ENCODE results near the gene FLVCR2. TPM values are rescaled to one million over a fixed set of nuclear protein-coding genes. Genes with fewer than 3 reads are reported as not detected.
"Not testable (repeated sequence)": the region's sequence is repeated elsewhere in the genome, so short reads cannot be mapped to it uniquely, and the experiment has no call there.

Gene FLVCR2
- total and polyA plus RNA-seq, 2 donors from 2014 or later = 7.1 to 17.0 TPM

DNA sequence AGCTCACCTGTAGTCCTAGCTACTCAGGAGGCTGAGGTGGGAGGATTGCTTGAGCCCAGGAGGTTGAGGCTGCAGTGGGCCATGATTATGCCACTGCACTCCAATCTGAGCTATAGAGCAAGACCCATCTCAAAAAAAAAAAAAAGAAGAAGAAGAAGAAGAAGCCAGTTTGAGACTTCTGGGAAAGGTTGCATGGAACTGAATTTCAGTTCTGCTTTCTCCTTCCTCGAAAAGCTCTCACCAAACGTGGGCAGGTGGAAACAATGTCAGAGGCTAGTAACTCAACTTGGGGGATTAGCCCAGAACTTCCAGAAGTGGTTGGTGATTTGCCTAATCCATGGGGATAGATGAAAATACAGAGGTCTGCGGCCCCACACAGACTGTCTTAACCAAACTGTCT is 18.7 kb downstream of the FLVCR2 start:
- DNase-seq (no peak), FAIRE-seq (no peak)
- Histone ChIP-seq H3K27ac (ENCODE audit: low read depth in 2 of 2, low read length in 2 of 2) (no peak overlapping the region), H3K36me3 (ENCODE audit: control insufficient read depth in 2 of 3, insufficient read depth in 3 of 3, low read length in 3 of 3) (no peaks in the 10 kb centered on the region), H3K9ac (ENCODE audit: low read length in 3 of 3) (no peak overlapping the region), H3K4me3 (ENCODE audit: low read length in 3 of 3) (no peak overlapping the region), H3K9me3 (ENCODE audit: control insufficient read depth in 2 of 3, insufficient read depth in 1 of 3, low read length in 3 of 3) (no peaks in the 10 kb centered on the region), H3K4me1 (ENCODE audit: control insufficient read depth in 2 of 3, insufficient read depth in 2 of 3, low read depth in 1 of 3, low read length in 3 of 3) (peaks cover 0 to 2% (median 0%) of the 10 kb centered on the region in 3 donors), H3K27me3 (ENCODE audit: control insufficient read depth, insufficient read depth, low read length) (no peaks in the 10 kb centered on the region)
- TF ChIP-seq, protein P1, sequence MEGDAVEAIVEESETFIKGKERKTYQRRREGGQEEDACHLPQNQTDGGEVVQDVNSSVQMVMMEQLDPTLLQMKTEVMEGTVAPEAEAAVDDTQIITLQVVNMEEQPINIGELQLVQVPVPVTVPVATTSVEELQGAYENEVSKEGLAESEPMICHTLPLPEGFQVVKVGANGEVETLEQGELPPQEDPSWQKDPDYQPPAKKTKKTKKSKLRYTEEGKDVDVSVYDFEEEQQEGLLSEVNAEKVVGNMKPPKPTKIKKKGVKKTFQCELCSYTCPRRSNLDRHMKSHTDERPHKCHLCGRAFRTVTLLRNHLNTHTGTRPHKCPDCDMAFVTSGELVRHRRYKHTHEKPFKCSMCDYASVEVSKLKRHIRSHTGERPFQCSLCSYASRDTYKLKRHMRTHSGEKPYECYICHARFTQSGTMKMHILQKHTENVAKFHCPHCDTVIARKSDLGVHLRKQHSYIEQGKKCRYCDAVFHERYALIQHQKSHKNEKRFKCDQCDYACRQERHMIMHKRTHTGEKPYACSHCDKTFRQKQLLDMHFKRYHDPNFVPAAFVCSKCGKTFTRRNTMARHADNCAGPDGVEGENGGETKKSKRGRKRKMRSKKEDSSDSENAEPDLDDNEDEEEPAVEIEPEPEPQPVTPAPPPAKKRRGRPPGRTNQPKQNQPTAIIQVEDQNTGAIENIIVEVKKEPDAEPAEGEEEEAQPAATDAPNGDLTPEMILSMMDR (IDR thresholded peaks at IDR 0.05; ENCODE audit: borderline replicate concordance, extremely low read depth, insufficient read depth) = no peak
- intact Hi-C loops (cut with DNase I) = no loop called here

DNA sequence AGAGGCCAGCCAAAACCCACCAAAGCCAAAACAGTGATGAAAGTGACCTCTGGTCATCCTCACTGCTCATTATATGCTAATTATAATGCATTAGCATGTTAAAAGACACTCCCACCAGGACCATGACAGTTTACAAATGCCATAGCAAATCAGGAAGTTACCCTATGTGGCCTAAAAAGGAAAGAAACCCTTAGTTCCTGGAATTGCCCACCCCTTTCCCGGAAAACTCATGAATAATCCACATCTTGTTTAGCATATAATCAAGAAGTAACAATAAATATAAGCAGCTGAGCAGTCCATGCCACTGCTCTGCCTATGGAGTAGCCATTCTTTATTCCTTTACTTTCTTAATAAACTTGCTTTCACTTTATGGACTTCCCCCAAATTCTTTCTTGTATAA is 21.7 kb downstream of the FLVCR2 start:
- H3K36me3 ChIP-seq (ENCODE audit: control insufficient read depth in 2 of 3, insufficient read depth in 3 of 3, low read length in 3 of 3); H3K4me1 ChIP-seq (ENCODE audit: control insufficient read depth in 2 of 3, insufficient read depth in 2 of 3, low read depth in 1 of 3, low read length in 3 of 3); H3K27ac ChIP-seq (ENCODE audit: low read depth in 2 of 2, low read length in 2 of 2); DNase-seq; H3K9me3 ChIP-seq (ENCODE audit: control insufficient read depth in 2 of 3, insufficient read depth in 1 of 3, low read length in 3 of 3); intact Hi-C loops (cut with DNase I); H3K27me3 ChIP-seq (ENCODE audit: control insufficient read depth, insufficient read depth, low read length); H3K9ac ChIP-seq (ENCODE audit: low read length in 3 of 3); FAIRE-seq; H3K4me3 ChIP-seq (ENCODE audit: low read length in 3 of 3): not testable (repeated sequence)

DNA sequence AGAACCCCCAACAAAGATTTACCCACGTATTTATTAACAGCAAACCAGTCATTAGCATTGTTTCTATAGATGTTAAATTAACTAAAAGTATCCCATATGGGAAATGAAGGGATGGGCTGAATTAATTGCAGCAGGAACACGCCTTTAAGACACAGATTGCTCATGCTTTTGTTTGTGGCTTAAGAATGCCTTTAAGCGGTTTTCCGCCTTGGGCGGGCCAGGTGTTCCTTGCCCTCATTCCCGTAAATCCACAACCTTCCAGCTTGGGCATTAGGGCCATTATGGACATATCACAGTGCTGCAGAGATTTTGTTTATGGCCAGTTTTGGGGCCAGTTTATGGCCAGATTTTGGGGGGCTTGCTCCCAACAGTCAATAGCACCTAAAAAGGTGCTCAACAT is 22.6 kb downstream of the FLVCR2 start:
- DNase-seq; H3K9me3 ChIP-seq (ENCODE audit: control insufficient read depth in 2 of 3, insufficient read depth in 1 of 3, low read length in 3 of 3); FAIRE-seq; H3K27ac ChIP-seq (ENCODE audit: low read depth in 2 of 2, low read length in 2 of 2); H3K36me3 ChIP-seq (ENCODE audit: control insufficient read depth in 2 of 3, insufficient read depth in 3 of 3, low read length in 3 of 3); H3K9ac ChIP-seq (ENCODE audit: low read length in 3 of 3); H3K27me3 ChIP-seq (ENCODE audit: control insufficient read depth, insufficient read depth, low read length); intact Hi-C loops (cut with DNase I); H3K4me3 ChIP-seq (ENCODE audit: low read length in 3 of 3); H3K4me1 ChIP-seq (ENCODE audit: control insufficient read depth in 2 of 3, insufficient read depth in 2 of 3, low read depth in 1 of 3, low read length in 3 of 3): not testable (repeated sequence)

DNA sequence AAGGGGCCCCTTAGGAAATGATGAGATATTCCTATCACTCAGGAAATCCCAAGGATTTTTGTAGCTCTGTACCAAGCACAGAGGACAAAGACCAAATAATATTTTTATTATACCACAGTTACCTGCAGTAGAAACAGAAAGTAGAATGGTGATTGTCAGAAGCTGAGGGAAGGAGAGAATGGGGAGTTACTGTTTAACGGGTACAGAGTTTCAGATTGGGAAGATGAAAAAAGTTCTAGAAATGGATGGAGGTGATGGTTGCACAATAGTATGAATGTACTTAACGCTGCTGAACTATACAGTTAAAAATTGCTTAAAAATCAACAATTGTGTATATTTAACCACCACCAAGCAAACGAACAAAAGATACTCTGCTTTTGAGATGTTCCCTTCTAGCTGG is 24.1 kb downstream of the FLVCR2 start:
- intact Hi-C loops (cut with DNase I) = no loop called here
- FAIRE-seq (no peak), DNase-seq (no peak)
- peaks cover 0 to 8% (median 0%) of the 10 kb centered on the region in 3 donors for H3K4me1 ChIP-seq (ENCODE audit: control insufficient read depth in 2 of 3, insufficient read depth in 2 of 3, low read depth in 1 of 3, low read length in 3 of 3)
- TF ChIP-seq, protein P1 (IDR thresholded peaks at IDR 0.05; ENCODE audit: borderline replicate concordance, extremely low read depth, insufficient read depth) = no peak
- no peak overlapping the region for H3K27ac ChIP-seq (ENCODE audit: low read depth in 2 of 2, low read length in 2 of 2)
- H3K36me3 ChIP-seq (ENCODE audit: control insufficient read depth in 2 of 3, insufficient read depth in 3 of 3, low read length in 3 of 3) = no peaks in the 10 kb centered on the region
- no peaks in the 10 kb centered on the region for H3K9me3 ChIP-seq (ENCODE audit: control insufficient read depth in 2 of 3, insufficient read depth in 1 of 3, low read length in 3 of 3)
- H3K9ac ChIP-seq (ENCODE audit: low read length in 3 of 3) = no peak overlapping the region
- no peaks in the 10 kb centered on the region for H3K27me3 ChIP-seq (ENCODE audit: control insufficient read depth, insufficient read depth, low read length)
- H3K4me3 ChIP-seq (ENCODE audit: low read length in 3 of 3) = no peak overlapping the region
